NK-92 treated with Interleukin-12 subunit alpha and Interleukin-12 subunit beta, amount 100 ng/mL, for 24 hours (cell line): ENCODE measurements around the gene POU2F1.

ENCODE experiments used
- DNase-seq: peaks from one replicate; lab custom pipeline; 2025; lab: John Stamatoyannopoulos, UW

The POU2F1 gene

GRCh38 chr1:167367705-167368104 lies 147.0 kb downstream of the POU2F1 start:
- DNase-seq, result no peak

GRCh38 chr1:167369175-167369574 lies 148.5 kb downstream of the POU2F1 start:
- no peak for DNase-seq

DNA sequence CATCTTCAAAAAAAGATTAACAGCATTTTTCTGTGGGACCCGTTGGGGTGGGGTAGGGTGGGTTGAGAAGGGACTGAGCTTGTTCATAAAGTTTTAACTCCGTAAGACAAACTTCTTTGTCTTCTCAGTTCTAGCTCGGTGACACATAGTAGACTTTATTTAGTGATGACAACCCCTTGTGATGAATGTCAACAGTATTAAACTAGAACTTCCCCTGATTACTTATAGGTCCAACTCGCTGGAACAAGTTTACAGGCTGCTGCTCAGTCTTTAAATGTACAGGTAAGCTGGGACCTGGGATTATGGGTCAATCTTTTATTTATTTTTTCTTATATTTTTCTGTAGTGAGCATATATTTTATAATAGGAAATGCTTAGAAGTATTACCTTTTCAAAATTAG lies 149.2 kb downstream of the POU2F1 start:
- no peak for DNase-seq

- no peak for DNase-seq
These were observed 150.3 kb downstream of the POU2F1 start for GRCh38 chr1:167371030-167371429.

DNA sequence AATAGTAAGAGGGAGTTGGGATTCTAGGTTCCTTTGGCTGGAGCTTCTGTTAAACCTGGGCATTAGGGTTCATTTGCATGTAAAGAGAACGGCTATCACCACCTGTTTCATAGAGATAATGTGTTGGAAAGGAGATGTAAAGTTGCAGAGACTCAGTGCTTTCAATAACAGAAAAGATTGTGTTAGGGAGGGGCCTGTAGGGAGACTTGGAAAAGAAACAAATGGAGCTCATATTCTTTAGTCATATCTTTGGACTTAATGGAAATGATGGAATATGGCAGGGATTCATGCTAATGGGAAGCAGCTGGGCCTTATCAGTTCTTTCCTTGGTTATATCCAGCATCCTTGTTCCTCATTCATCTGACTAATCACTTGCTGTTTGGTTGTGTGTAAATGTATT lies 152.7 kb downstream of the POU2F1 start:
- no peak for DNase-seq

DNA sequence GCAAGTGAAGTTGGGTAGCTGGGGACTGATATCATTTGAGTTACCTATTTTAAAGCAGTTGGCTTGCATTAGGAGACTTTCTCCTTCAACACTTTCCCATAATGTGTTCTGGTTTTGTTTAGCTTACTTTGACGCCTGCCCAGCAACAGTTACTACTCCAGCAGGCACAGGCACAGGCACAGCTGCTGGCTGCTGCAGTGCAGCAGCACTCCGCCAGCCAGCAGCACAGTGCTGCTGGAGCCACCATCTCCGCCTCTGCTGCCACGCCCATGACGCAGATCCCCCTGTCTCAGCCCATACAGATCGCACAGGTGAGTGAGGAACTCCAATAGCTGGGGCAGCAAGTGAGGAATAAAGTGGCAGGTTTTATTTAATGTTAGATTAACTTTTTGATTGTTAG lies 153.3 kb downstream of the POU2F1 start:
- no peak for DNase-seq

DNA sequence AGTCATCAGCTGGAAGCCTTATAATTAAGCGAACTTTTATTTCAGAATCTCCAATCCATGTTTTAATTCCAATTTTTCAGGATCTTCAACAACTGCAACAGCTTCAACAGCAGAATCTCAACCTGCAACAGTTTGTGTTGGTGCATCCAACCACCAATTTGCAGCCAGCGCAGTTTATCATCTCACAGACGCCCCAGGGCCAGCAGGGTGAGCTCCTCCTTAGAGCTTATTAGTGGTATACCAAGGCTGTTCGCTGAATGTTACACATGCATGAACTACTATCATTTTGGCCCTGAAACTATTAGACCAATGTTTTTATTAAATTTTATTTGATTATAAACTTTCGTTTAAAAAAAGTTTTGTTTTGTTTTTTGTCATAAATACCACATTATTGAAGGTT lies 155.3 kb downstream of the POU2F1 start:
- no peak for DNase-seq

GRCh38 chr1:167387251-167387910 lies 166.7 kb downstream of the POU2F1 start:
- DNase-seq, result no peak

GRCh38 chr1:167388976-167389375 lies 168.3 kb downstream of the POU2F1 start:
- DNase-seq, result no peak

- DNase-seq, result no peak
These were observed 171.6 kb downstream of the POU2F1 start for GRCh38 chr1:167392200-167392696.

- DNase-seq, result no peak
These were observed 179.8 kb downstream of the POU2F1 start for GRCh38 chr1:167400359-167400953.

- peak; percentile 47 for DNase-seq
These were observed 180.7 kb downstream of the POU2F1 start for GRCh38 chr1:167401260-167401873.

GRCh38 chr1:167404161-167404888 lies 183.6 kb downstream of the POU2F1 start:
- no peak for DNase-seq

DNA sequence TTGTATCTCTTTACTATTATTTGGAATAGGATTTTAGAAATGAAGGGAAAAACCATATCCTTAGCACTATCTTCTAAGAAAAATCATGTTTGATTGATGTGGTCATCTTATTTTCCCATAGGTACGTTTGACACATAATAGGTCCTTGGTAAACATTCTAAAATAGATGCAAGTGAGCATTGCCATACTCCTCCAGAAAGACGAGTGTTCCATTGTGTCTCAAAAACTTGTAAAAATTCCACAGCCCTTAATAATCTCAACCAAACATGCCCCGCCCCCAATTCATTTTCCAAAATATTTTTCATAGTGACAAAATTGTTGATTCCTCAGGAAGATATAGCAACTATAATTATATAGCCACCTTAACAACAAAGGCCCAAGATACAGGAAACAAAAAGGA lies 184.2 kb downstream of the POU2F1 start:
- DNase-seq, result no peak

GRCh38 chr1:167408355-167408754 lies 187.7 kb downstream of the POU2F1 start:
- no peak for DNase-seq

GRCh38 chr1:167409183-167409582 lies 188.5 kb downstream of the POU2F1 start:
- DNase-seq, result no peak

GRCh38 chr1:167412072-167412471 lies 191.4 kb downstream of the POU2F1 start:
- DNase-seq, result no peak

DNA sequence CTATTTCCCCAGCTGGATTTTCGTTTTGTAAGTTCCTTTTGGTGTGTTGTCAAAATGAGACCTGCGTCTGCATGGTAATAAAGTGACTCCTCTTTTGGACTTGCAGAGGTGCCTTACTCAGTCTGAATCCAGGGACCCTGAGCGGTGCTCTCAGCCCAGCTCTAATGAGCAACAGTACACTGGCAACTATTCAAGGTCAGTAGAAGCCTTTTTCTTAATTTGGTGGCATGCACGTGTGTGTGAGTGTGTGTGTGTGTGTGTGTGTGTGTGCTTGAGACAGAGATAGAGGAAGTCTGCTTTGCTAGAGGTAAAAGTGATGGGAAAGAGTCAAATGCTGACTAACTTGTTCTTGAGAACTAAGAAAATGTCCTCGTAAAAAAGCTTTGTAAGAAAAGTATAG lies 192.2 kb downstream of the POU2F1 start:
- DNase-seq, result no peak

DNA sequence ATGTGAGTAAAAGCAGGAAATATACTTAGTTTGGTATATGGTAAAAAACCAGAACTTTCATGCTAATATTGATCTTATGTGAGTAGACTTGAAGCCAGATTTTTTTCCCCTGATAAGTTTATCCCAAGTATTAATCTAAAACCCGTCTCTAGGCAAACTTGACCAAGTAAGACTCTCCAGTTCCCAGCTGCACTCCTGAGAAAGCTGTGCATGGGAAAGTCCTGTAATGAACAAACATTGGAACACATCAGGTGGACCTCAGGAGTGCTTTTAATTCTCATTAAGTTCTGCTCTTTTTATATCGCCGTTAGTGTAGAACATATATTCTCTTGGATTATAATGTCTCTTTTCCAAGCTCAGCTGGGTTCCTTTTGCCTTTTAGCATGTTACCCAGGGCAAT lies 192.6 kb downstream of the POU2F1 start:
- no peak for DNase-seq

DNA sequence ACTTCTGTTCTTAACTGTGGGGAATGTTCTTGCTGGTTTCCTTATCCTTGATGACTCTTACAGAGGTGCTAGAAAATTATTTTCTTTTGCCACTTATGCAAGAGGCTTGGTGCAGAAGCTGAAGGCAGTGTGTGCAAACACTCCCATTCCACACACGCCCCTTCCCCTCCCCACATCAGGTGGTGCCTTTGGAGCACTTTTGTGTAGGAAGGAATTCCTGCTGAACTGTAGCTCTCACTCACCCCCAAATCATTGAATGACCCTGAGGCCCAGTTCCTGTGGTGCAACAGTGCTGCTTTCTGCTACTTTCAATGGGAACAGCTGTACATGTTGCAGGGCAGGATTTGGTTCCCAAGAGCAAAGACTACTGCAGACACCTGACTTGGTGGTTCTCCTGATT lies 195.8 kb downstream of the POU2F1 start:
- DNase-seq, result no peak

DNA sequence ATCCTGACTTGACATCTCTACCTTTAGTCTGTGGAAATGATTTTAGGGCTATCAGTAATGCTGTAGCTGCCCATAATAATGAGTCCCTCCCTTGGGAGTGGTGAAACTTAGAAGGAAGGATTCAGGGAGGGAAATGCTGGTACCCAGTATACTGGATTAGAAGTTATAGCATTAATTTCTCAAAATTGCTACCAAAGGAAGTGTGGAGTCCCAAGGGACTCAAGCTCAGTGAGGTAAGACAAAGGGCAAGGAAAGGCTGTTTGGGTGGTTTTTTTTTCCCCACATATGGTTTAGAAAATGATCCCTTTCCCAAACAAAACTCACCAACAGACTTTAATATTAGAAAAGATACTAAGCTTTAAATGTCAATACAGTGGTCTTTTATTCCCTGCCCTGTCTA lies 197.7 kb downstream of the POU2F1 start:
- no peak for DNase-seq

- DNase-seq, result no peak
These were observed 198.6 kb downstream of the POU2F1 start for GRCh38 chr1:167419245-167419644.

- DNase-seq, result no peak
These were observed 199.8 kb downstream of the POU2F1 start for GRCh38 chr1:167420510-167420909.
